ENCODE results near the gene SORCS1. TPM values are rescaled to one million over a fixed set of nuclear protein-coding genes. Genes with fewer than 3 reads are reported as not detected.

The SORCS1 gene
- total RNA-seq, 1 experiment from 2014 or later = 1.7 TPM

GRCh38 chr10:106898446-106898845 lies 266.1 kb downstream of the SORCS1 start:
- Histone ChIP-seq H2BK120ac (ENCODE audit: low read depth, low read length, poor library complexity, severe bottlenecking) (no peak overlapping the region), H3K23me2 (ENCODE audit: insufficient read length, low read depth, low read length, poor library complexity, severe bottlenecking) (no peaks in the 10 kb centered on the region), H2BK5ac (ENCODE audit: insufficient read length, low read length) (no peak overlapping the region), H2BK15ac (ENCODE audit: low read depth, low read length) (no peak overlapping the region), H3K9me3 (ENCODE audit: control insufficient read depth, low read depth, low read length) (no peaks in the 10 kb centered on the region), H2BK20ac (ENCODE audit: low read depth, low read length, poor library complexity, severe bottlenecking) (no peak overlapping the region), H4K91ac (ENCODE audit: insufficient read length, low read depth, low read length) (no peak overlapping the region), H4K8ac (replicated peaks; ENCODE audit: insufficient read length, low read depth, low read length) (no peak overlapping the region), H3K14ac (ENCODE audit: insufficient read depth, low read length) (no peak overlapping the region), H2AK5ac (ENCODE audit: insufficient read length, low read length) (no peak overlapping the region), H4K5ac (ENCODE audit: insufficient read length, low read depth, low read length) (no peak overlapping the region), H3T11ph (ENCODE audit: low read length) (no peak overlapping the region), H3K79me2 (ENCODE audit: insufficient read depth, low read length) (no peaks in the 10 kb centered on the region), H2AFZ (ENCODE audit: low read length) (no peak overlapping the region), H3K79me1 (ENCODE audit: insufficient read depth, low read depth, low read length, poor library complexity, severe bottlenecking) (no peaks in the 10 kb centered on the region), H3K4me1 (ENCODE audit: insufficient read depth, low read length) (no peaks in the 10 kb centered on the region), H3K23ac (ENCODE audit: insufficient read length, low read depth, low read length) (no peak overlapping the region), H3K27ac (ENCODE audit: insufficient read length, low read depth, low read length) (no peak overlapping the region), H3K56ac (ENCODE audit: insufficient read length, low read depth, low read length) (no peak overlapping the region), H3K27me3 (ENCODE audit: insufficient read depth, low read length) (no peaks in the 10 kb centered on the region), H3K4me2 (ENCODE audit: insufficient read depth, insufficient read length, low read length) (no peak overlapping the region), H3K4ac (ENCODE audit: low read depth, low read length) (no peak overlapping the region), H3K9ac (ENCODE audit: extremely low read depth, insufficient read length, low read length) (no peak overlapping the region), H3K18ac (ENCODE audit: insufficient read length, low read depth, low read length) (no peak overlapping the region), H4K20me1 (ENCODE audit: control insufficient read depth, insufficient read depth, insufficient read length) (no peaks in the 10 kb centered on the region), H2BK12ac (ENCODE audit: insufficient read length, low read depth, low read length) (no peak overlapping the region)
- TF ChIP-seq, protein P1, sequence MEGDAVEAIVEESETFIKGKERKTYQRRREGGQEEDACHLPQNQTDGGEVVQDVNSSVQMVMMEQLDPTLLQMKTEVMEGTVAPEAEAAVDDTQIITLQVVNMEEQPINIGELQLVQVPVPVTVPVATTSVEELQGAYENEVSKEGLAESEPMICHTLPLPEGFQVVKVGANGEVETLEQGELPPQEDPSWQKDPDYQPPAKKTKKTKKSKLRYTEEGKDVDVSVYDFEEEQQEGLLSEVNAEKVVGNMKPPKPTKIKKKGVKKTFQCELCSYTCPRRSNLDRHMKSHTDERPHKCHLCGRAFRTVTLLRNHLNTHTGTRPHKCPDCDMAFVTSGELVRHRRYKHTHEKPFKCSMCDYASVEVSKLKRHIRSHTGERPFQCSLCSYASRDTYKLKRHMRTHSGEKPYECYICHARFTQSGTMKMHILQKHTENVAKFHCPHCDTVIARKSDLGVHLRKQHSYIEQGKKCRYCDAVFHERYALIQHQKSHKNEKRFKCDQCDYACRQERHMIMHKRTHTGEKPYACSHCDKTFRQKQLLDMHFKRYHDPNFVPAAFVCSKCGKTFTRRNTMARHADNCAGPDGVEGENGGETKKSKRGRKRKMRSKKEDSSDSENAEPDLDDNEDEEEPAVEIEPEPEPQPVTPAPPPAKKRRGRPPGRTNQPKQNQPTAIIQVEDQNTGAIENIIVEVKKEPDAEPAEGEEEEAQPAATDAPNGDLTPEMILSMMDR (conservative IDR thresholded peaks at IDR 0.05) = no peak
- Mint-ChIP-seq H3K4me1 (peaks cover 5 to 7% of the 10 kb centered on the region in 2 experiments), H3K4me3 (no peak overlapping the region), H3K27ac (no peak overlapping the region), H3K9me3 (no peaks in the 10 kb centered on the region), H3K36me3 (ENCODE audit: insufficient read depth in 1 of 3, low read depth in 3 of 3) (no peaks in the 10 kb centered on the region), H3K27me3 (ENCODE audit: low read depth) (no peaks in the 10 kb centered on the region; the same call in 1 of the 2 replicates)
- WGBS (ENCODE audit: extremely low coverage, insufficient read length, low lambda C conversion rate) = no CpG with 5 or more reads among the region's 4 CpGs
- DNase-seq = no peak

All from H9 (cell line).